ENCODE data around the gene CCM2L.

Gene CCM2L

Small RNA genes lying within 50 kb of the gene (small RNA-seq; reads per million reads assigned to genes)
- gene RNA5SP481 = 0.21 to 1.4 reads per million in 2 experiments
- 0 to 0.04 reads per million in 2 experiments for gene RNA5SP482

Measured in SK-N-DZ (cell line).